HEK293 (cell line): ENCODE results near the gene NEK10.

ENCODE experiments used
- EGR2 ChIP-seq: fragments of 450-650 bp; formaldehyde crosslinking; IDR thresholded peaks from 2 replicates; pipeline ENCODE4 v1.5.1; 2016; ENCODE audit warnings: low read depth, missing biosample characterization, missing genetic modification characterization
- GLIS1 ChIP-seq: fragments of 450-650 bp; formaldehyde crosslinking; IDR thresholded peaks from 2 replicates; pipeline ENCODE4 v1.5.1; 2016; ENCODE audit warnings: missing biosample characterization, missing genetic modification characterization
- HOXC10 ChIP-seq: sonication (generic); formaldehyde crosslinking; IDR thresholded peaks from 2 replicates; pipeline ENCODE4 v1.8.1; 2023; ENCODE audit warnings: mild to moderate bottlenecking, missing genetic modification reagents
- KLF10 ChIP-seq: fragments of 450-650 bp; IDR thresholded peaks from 2 replicates; pipeline ENCODE4 v1.5.1; 2018; ENCODE audit warnings: missing biosample characterization, mild to moderate bottlenecking, missing genetic modification characterization
- SCRT2 ChIP-seq: fragments of 450-650 bp; formaldehyde crosslinking; IDR thresholded peaks from 2 replicates; pipeline ENCODE4 v1.5.1; 2016; ENCODE audit warnings: missing biosample characterization, missing genetic modification characterization
- SP7 ChIP-seq: fragments of 450-650 bp; formaldehyde crosslinking; IDR thresholded peaks from 2 replicates; pipeline ENCODE4 v1.5.1; 2016; ENCODE audit warnings: missing biosample characterization, missing genetic modification characterization
- ZBTB17 ChIP-seq: fragments of 450-650 bp; formaldehyde crosslinking; IDR thresholded peaks from 2 replicates; pipeline ENCODE4 v1.5.1; 2016; ENCODE audit warnings: missing biosample characterization, missing genetic modification characterization
- ZBTB26 ChIP-seq: fragments of 450-650 bp; formaldehyde crosslinking; optimal IDR thresholded peaks from 2 replicates; pipeline ENCODE3; 2016; ENCODE audit warnings: missing biosample characterization, mild to moderate bottlenecking, missing genetic modification characterization
- ZBTB44 ChIP-seq: fragments of 450-650 bp; IDR thresholded peaks from 2 replicates; pipeline ENCODE4 v1.5.1; 2018; ENCODE audit warnings: missing biosample characterization, mild to moderate bottlenecking, missing genetic modification characterization
- ZBTB48 ChIP-seq: fragments of 450-650 bp; formaldehyde crosslinking; IDR thresholded peaks from 2 replicates; pipeline ENCODE4 v1.5.1; 2016; ENCODE audit warnings: missing biosample characterization, missing genetic modification characterization
- ZFHX2 ChIP-seq: fragments of 450-650 bp; formaldehyde crosslinking; conservative IDR thresholded peaks from 2 replicates; pipeline ENCODE4 v1.5.1; 2016; ENCODE audit warnings: missing biosample characterization, missing genetic modification characterization
- ZNF140 ChIP-seq: fragments of 450-650 bp; formaldehyde crosslinking; IDR thresholded peaks from 2 replicates; pipeline ENCODE4 v1.5.1; 2016; ENCODE audit warnings: missing biosample characterization, missing genetic modification characterization
- ZNF292 ChIP-seq: fragments of 450-650 bp; formaldehyde crosslinking; IDR thresholded peaks from 2 replicates; pipeline ENCODE4 v1.5.1; 2016; ENCODE audit warnings: low read depth, missing biosample characterization, missing genetic modification characterization, borderline replicate concordance
- ZNF350 ChIP-seq: fragments of 450-650 bp; formaldehyde crosslinking; IDR thresholded peaks from 2 replicates; pipeline ENCODE4 v1.5.0; 2017; ENCODE audit warnings: missing biosample characterization, mild to moderate bottlenecking, missing genetic modification characterization
- ZNF366 ChIP-seq: fragments of 450-650 bp; formaldehyde crosslinking; conservative IDR thresholded peaks from 2 replicates; pipeline ENCODE4 v1.5.1; 2016; ENCODE audit warnings: missing biosample characterization, missing genetic modification characterization
- ZNF423 ChIP-seq: fragments of 450-650 bp; formaldehyde crosslinking; IDR thresholded peaks from 2 replicates; pipeline ENCODE4 v1.5.1; 2016; ENCODE audit warnings: missing biosample characterization, missing genetic modification characterization
- ZNF555 ChIP-seq: fragments of 450-650 bp; formaldehyde crosslinking; conservative IDR thresholded peaks from 2 replicates; pipeline ENCODE4 v1.5.1; 2017; ENCODE audit warnings: missing biosample characterization, mild to moderate bottlenecking, missing genetic modification characterization, inconsistent platforms
- ZNF561 ChIP-seq: fragments of 450-650 bp; IDR thresholded peaks from 2 replicates; pipeline ENCODE4 v1.5.1; 2018; ENCODE audit warnings: missing biosample characterization, missing genetic modification characterization, borderline replicate concordance
- ZNF830 ChIP-seq: fragments of 450-650 bp; IDR thresholded peaks from 2 replicates; pipeline ENCODE4 v1.5.0; 2018; ENCODE audit warnings: missing biosample characterization, missing genetic modification characterization, low read depth, mild to moderate bottlenecking, moderate library complexity
- ZSCAN4 ChIP-seq: fragments of 450-650 bp; formaldehyde crosslinking; IDR thresholded peaks from 2 replicates; pipeline ENCODE4 v1.5.1; 2017; ENCODE audit warnings: missing biosample characterization, missing genetic modification characterization
- TF ChIP-seq, protein P1 (sequence below): fragments of 450-650 bp; formaldehyde crosslinking; conservative IDR thresholded peaks from 2 replicates; pipeline ENCODE4 v1.5.1; 2016; ENCODE audit warnings: low read depth, missing biosample characterization, missing genetic modification characterization
- TF ChIP-seq, protein P2 (sequence below): fragments of 450-650 bp; formaldehyde crosslinking; IDR thresholded peaks from 2 replicates; pipeline ENCODE4 v1.5.1; 2016; ENCODE audit warnings: missing biosample characterization, missing genetic modification characterization
- TF ChIP-seq, protein P3 (sequence below): fragments of 450-650 bp; formaldehyde crosslinking; IDR thresholded peaks from 2 replicates; pipeline ENCODE4 v1.5.1; 2017; ENCODE audit warnings: missing biosample characterization, missing genetic modification characterization

The NEK10 gene

DNA sequence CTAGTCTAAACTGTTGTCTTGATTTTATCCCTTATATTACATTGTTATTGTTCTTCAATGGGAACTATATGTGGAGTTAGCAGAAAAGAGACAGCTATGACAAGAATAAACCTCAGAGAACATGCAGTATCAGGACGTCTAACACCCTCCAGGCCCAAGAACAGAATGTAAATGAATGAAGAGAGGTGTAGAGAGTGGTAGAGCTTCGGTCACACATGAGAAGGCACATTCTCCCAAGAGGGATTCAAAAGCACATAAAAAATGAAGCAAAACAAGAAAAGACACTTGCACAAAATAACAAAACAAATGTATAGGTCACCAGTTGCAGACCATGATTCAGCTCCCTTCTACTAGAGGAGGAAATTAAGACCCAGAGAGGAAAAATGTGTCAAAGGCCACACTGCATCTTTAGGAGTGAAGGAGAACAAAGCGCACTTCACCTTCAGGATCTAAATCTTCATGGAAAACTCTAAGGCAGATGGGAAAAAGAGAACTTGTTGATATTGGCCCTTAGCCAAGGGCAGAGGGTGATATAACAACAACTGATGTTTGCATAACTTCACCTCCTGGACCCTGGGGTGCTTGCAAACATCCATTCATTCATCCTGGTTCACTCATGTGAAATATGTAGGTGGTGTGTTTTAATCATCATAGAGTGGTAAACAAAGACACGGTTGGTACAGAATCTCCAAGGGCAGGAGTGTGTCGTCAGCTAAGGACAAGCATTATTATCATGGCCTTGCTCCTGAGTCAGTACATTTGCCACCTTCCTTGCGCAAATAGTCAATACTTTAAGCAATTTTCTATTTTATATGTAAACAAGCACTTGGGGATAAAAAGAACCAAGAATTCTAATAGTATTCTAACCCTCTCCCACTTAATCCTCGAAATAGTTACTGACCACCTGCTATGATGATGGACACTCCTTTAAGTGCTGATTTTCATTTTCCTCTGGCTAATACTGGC, 8.8 kb downstream of the NEK10 start (continued):
- TF ChIP-seq, protein P1, sequence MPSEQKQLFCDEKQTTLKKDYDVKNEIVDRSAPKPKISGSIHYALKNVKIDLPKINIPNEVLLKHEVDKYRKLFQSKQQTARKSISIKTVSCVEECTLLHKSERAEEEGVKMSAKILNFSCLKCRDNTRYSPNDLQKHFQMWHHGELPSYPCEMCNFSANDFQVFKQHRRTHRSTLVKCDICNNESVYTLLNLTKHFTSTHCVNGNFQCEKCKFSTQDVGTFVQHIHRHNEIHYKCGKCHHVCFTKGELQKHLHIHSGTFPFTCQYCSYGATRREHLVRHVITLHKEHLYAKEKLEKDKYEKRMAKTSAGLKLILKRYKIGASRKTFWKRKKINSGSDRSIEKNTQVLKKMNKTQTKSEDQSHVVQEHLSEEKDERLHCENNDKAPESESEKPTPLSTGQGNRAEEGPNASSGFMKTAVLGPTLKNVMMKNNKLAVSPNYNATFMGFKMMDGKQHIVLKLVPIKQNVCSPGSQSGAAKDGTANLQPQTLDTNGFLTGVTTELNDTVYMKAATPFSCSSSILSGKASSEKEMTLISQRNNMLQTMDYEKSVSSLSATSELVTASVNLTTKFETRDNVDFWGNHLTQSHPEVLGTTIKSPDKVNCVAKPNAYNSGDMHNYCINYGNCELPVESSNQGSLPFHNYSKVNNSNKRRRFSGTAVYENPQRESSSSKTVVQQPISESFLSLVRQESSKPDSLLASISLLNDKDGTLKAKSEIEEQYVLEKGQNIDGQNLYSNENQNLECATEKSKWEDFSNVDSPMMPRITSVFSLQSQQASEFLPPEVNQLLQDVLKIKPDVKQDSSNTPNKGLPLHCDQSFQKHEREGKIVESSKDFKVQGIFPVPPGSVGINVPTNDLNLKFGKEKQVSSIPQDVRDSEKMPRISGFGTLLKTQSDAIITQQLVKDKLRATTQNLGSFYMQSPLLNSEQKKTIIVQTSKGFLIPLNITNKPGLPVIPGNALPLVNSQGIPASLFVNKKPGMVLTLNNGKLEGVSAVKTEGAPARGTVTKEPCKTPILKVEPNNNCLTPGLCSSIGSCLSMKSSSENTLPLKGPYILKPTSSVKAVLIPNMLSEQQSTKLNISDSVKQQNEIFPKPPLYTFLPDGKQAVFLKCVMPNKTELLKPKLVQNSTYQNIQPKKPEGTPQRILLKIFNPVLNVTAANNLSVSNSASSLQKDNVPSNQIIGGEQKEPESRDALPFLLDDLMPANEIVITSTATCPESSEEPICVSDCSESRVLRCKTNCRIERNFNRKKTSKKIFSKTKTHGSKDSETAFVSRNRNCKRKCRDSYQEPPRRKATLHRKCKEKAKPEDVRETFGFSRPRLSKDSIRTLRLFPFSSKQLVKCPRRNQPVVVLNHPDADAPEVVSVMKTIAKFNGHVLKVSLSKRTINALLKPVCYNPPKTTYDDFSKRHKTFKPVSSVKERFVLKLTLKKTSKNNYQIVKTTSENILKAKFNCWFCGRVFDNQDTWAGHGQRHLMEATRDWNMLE, result 0 out of 2 replicates have a peak, but pooled peaks have one; percentile 15
- TF ChIP-seq ZBTB48 (tag by site-specific recombination) (peak; percentile 57), EGR2 (tag by site-specific recombination) (peak; percentile 37; the same call in 1 of the 2 replicates), ZNF292 (tag by site-specific recombination) (no peak), SP7 (tag by site-specific recombination) (0 out of 2 replicates have a peak, but pooled peaks have one; percentile 28), ZNF350 (tag by site-specific recombination) (no peak), GLIS1 (tag by site-specific recombination) (peak; percentile 77), ZBTB17 (tag by site-specific recombination) (peak; percentile 61; the same call in 1 of the 2 replicates), ZBTB26 (tag by site-specific recombination) (no peak), ZNF830 (tag by site-specific recombination) (no peak), ZNF140 (tag by site-specific recombination) (no peak), ZSCAN4 (no peak), ZNF555 (tag by site-specific recombination) (no peak), ZFHX2 (tag by site-specific recombination) (peak; percentile 64), SCRT2 (tag by site-specific recombination) (peak; percentile 82), ZBTB44 (peak; percentile 56; the same call in 1 of the 2 replicates), ZNF561 (tag by site-specific recombination) (peak; percentile 72; the same call in 1 of the 2 replicates), HOXC10 (CRISPR knock-in tag) (no peak), KLF10 (tag by site-specific recombination) (0 out of 2 replicates have a peak, but pooled peaks have one; percentile 14), ZNF423 (tag by site-specific recombination) (peak; percentile 83), ZNF366 (tag by site-specific recombination) (0 out of 2 replicates have a peak, but pooled peaks have one; percentile 32)
- TF ChIP-seq, protein P2, sequence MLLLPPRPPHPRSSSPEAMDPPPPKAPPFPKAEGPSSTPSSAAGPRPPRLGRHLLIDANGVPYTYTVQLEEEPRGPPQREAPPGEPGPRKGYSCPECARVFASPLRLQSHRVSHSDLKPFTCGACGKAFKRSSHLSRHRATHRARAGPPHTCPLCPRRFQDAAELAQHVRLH (tag by site-specific recombination), result no peak
- TF ChIP-seq, protein P3, sequence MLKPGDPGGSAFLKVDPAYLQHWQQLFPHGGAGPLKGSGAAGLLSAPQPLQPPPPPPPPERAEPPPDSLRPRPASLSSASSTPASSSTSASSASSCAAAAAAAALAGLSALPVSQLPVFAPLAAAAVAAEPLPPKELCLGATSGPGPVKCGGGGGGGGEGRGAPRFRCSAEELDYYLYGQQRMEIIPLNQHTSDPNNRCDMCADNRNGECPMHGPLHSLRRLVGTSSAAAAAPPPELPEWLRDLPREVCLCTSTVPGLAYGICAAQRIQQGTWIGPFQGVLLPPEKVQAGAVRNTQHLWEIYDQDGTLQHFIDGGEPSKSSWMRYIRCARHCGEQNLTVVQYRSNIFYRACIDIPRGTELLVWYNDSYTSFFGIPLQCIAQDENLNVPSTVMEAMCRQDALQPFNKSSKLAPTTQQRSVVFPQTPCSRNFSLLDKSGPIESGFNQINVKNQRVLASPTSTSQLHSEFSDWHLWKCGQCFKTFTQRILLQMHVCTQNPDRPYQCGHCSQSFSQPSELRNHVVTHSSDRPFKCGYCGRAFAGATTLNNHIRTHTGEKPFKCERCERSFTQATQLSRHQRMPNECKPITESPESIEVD (tag by site-specific recombination), result peak; percentile 82
